Endothelial cell of umbilical vein (primary cell): ENCODE measurements around the gene TWIST1. TPM values are rescaled to one million over a fixed set of nuclear protein-coding genes. Genes with fewer than 3 reads are reported as not detected.

ENCODE experiments used
- BruUV-seq: library from RNA; stranded (reverse); fragments of 400-500 nt; replicated peaks from 2 replicates; lab custom pipeline; 2021; lab: Mats Ljungman, UMichigan
- CTCF ChIA-PET: fragments of 300-600, 350-600 bp; sonication (Branson Sonifier 250); formaldehyde crosslinking; loops from one replicate; lab custom pipeline; 2021; ENCODE audit warnings: antibody characterized with exemption, inconsistent platforms; lab: Charles Lee
- POLR2A ChIA-PET: fragments of 300-600, 350-600 bp; sonication (Branson Sonifier 250); formaldehyde crosslinking; loops from one replicate; lab custom pipeline; 2021; ENCODE audit warnings: antibody characterized with exemption, inconsistent platforms; lab: Charles Lee
- DNase-seq: peaks from one replicate; pipeline ENCODE4 v3.0.0-alpha.2; 2011; ENCODE audit warnings: low read depth, low spot score
- FAIRE-seq: peaks from 2 replicates; lab custom pipeline; 2011; peaks lifted over from hg19 to GRCh38; lab: Jason Lieb, UNC
- H2AFZ ChIP-seq: 2 replicates; pipeline ENCODE4 v1.6.0; 2012; ENCODE audit warnings: low read depth, low read length, control low read depth, inconsistent platforms
- H3K27ac ChIP-seq: 2 replicates; pipeline ENCODE4 v1.5.1; 2011; ENCODE audit warnings: low read depth, mild to moderate bottlenecking, control low read depth, low read length, moderate library complexity; ENCODE audit not compliant: insufficient read depth
- H3K27me3 ChIP-seq, 2 experiments: 2 replicates each; pipeline versions ENCODE4 v1.6.0 to v1.6.1; 2011; ENCODE audit warnings: low read length in 2 of 2, mixed read lengths in 1 of 2; ENCODE audit not compliant: control insufficient read depth in 2 of 2, insufficient read depth in 2 of 2
- H3K36me3 ChIP-seq, 2 experiments: 2 replicates in 1 of 2; 3 replicates in 1 of 2; pipeline ENCODE4 v1.5.1; 2011; ENCODE audit warnings: low read length in 2 of 2, mild to moderate bottlenecking in 1 of 2, moderate library complexity in 1 of 2; ENCODE audit not compliant: control insufficient read depth in 2 of 2, insufficient read depth in 2 of 2; ENCODE audit errors: extremely low read depth in 1 of 2
- H3K4me1 ChIP-seq: 3 replicates; pipeline ENCODE4 v1.5.1; 2011; ENCODE audit warnings: mild to moderate bottlenecking, low read length; ENCODE audit not compliant: control insufficient read depth, insufficient read depth; ENCODE audit errors: extremely low read depth
- H3K4me2 ChIP-seq: 2 replicates; pipeline ENCODE4 v1.6.1; 2011; ENCODE audit warnings: low read length, control low read depth, mixed read lengths; ENCODE audit not compliant: insufficient read depth
- H3K4me3 ChIP-seq, 3 experiments: fragments of 200-600 bp in 1 of 3; sonication (generic), shearing (Covaris generic) in 1 of 3; replicated peaks in 1 of 3; 2 replicates each; pipeline ENCODE4 v1.5.1; 2011 to 2016; ENCODE audit warnings: control low read depth in 3 of 3, low read length in 3 of 3, mild to moderate bottlenecking in 2 of 3, inconsistent platforms in 1 of 3, low read depth in 1 of 3, moderate library complexity in 1 of 3; ENCODE audit not compliant: insufficient read depth in 1 of 3
- H3K79me2 ChIP-seq: 2 replicates; pipeline ENCODE4 v1.6.0; 2012; ENCODE audit warnings: low read length, inconsistent platforms; ENCODE audit not compliant: control insufficient read depth, insufficient read depth
- H3K9ac ChIP-seq: replicated peaks from 2 replicates; pipeline ENCODE3; 2011; ENCODE audit warnings: low read length, control low read depth; ENCODE audit not compliant: insufficient read depth; ENCODE audit errors: extremely low read depth
- H3K9me1 ChIP-seq: replicated peaks from 3 replicates; pipeline ENCODE4 v1.6.0; 2011; ENCODE audit warnings: mild to moderate bottlenecking, low read length; ENCODE audit not compliant: control insufficient read depth, insufficient read depth; ENCODE audit errors: extremely low read depth
- H3K9me3 ChIP-seq: replicated peaks from 2 replicates; pipeline ENCODE4 v1.5.1; 2012; ENCODE audit warnings: low read length, inconsistent platforms; ENCODE audit not compliant: control insufficient read depth, insufficient read depth
- H4K20me1 ChIP-seq: replicated peaks from 2 replicates; pipeline ENCODE3; 2011; ENCODE audit warnings: mild to moderate bottlenecking, low read length; ENCODE audit not compliant: control insufficient read depth, insufficient read depth; ENCODE audit errors: extremely low read depth
- CTCF ChIP-seq, 2 donors: IDR thresholded peaks; 1 replicate in 1 of 2; 2 replicates in 1 of 2; pipeline ENCODE4 v1.5.1; 2011; ENCODE audit warnings: low read length in 2 of 2, mild to moderate bottlenecking in 2 of 2, moderate library complexity in 2 of 2, control low read depth in 1 of 2, inconsistent platforms in 1 of 2, low read depth in 1 of 2; ENCODE audit not compliant: insufficient read depth in 1 of 2; ENCODE audit errors: extremely low read depth in 1 of 2
- EZH2 ChIP-seq: IDR thresholded peaks from 2 replicates; pipeline ENCODE4 v1.6.1; 2012; ENCODE audit warnings: borderline replicate concordance, low read depth, mild to moderate bottlenecking, moderate library complexity, low read length, inconsistent platforms; ENCODE audit not compliant: severe bottlenecking
- FOS ChIP-seq: IDR thresholded peaks from 2 replicates; pipeline ENCODE4 v1.6.1; 2011; ENCODE audit warnings: mild to moderate bottlenecking, low read length, moderate library complexity, borderline replicate concordance; ENCODE audit not compliant: insufficient read depth
- GATA2 ChIP-seq: IDR thresholded peaks from 2 replicates; pipeline ENCODE4 v1.7.0; 2011; ENCODE audit warnings: low read depth, mild to moderate bottlenecking, moderate library complexity, mixed read lengths, low read length; ENCODE audit not compliant: insufficient read length, insufficient read depth
- JUN ChIP-seq: IDR thresholded peaks from 2 replicates; pipeline ENCODE4 v1.6.1; 2011; ENCODE audit warnings: borderline replicate concordance, low read depth; ENCODE audit not compliant: insufficient read length, insufficient read depth
- MAX ChIP-seq: IDR thresholded peaks from 2 replicates; pipeline ENCODE4 v1.6.1; 2011; ENCODE audit not compliant: insufficient read depth, insufficient read length
- MYC ChIP-seq: IDR thresholded peaks from one replicate; pipeline ENCODE4 v1.6.1; 2011; ENCODE audit warnings: mild to moderate bottlenecking, low read depth, low read length
- POLR2A ChIP-seq: IDR thresholded peaks from 2 replicates; pipeline ENCODE4 v1.6.1; 2012; ENCODE audit warnings: low read depth, mild to moderate bottlenecking, control low read depth, low read length
- POLR2AphosphoS5 ChIP-seq: IDR thresholded peaks from 2 replicates; pipeline ENCODE4 v1.6.1; 2012; ENCODE audit warnings: low read depth, mild to moderate bottlenecking, control low read depth, low read length, moderate library complexity; ENCODE audit not compliant: insufficient read depth
- dilution Hi-C: fragments of 300-500 bp; cut with MboI; formaldehyde crosslinking; loops from one replicate; pipeline ENCODE4 v1.15.0; 2019; ENCODE audit warnings: low sequenced_read_pairs; ENCODE audit not compliant: extremely low pct_ligation_motif_present
- intact Hi-C: fragments of 100-400 bp; cut with micrococcal nuclease; formaldehyde crosslinking; loops from one replicate; pipeline ENCODE4 v1.10.0; 2022
- polyA plus RNA-seq, 4 experiments: library from polyadenylated mRNA; depleted of rRNA in 3 of 4; stranded (reverse) in 3 of 4; unstranded in 1 of 4; fragments of >200 nt; gene quantifications; 2 replicates each; pipeline versions ENCODE4 v1.2.1 to v1.2.3, GENCODE V29; 2011 to 2012; ENCODE audit warnings: missing spikeins in 1 of 4
- total RNA-seq: library from RNA; stranded (reverse); gene quantifications from 2 replicates; pipeline ENCODE4 v1.2.3, GENCODE V29; 2021

The TWIST1 gene
- total and polyA plus RNA-seq, 2 donors (not counting 3 experiments of a cell fraction or from before 2014, with no cell fraction given) = not detected

- DNase-seq = no peak
- Histone ChIP-seq H3K79me2 (no peaks in the 10 kb centered on the region), H3K9me1 (no peaks in the 10 kb centered on the region), H3K4me1 (no peaks in the 10 kb centered on the region), H3K27ac (no peak overlapping the region), H3K9ac (no peak overlapping the region), H3K27me3 (peaks cover 3 to 10% of the 10 kb centered on the region in 2 experiments), H2AFZ (no peak overlapping the region), H3K9me3 (no peaks in the 10 kb centered on the region), H4K20me1 (no peaks in the 10 kb centered on the region), H3K4me2 (no peak overlapping the region), H3K36me3 (no peaks in the 10 kb centered on the region), H3K4me3 (no peak overlapping the region)
- POLR2A ChIA-PET = no interaction called here
- no TSS peak for BruUV-seq
- CTCF ChIA-PET = no interaction called here
- intact Hi-C loops (no loop called here), dilution Hi-C loops (no loop called here)
- TF ChIP-seq EZH2 = no peak
- TF ChIP-seq JUN = no peak
- no peak for TF ChIP-seq POLR2A
- TF ChIP-seq MYC = no peak
- no peak for TF ChIP-seq CTCF (IDR thresholded peaks at IDR 0.05; ENCODE audit: extremely low read depth in 1 of 2, insufficient read depth in 1 of 2, low read depth in 1 of 2, low read length in 2 of 2)
- no peak for TF ChIP-seq FOS
- TF ChIP-seq GATA2 = no peak
- TF ChIP-seq MAX = no peak
- no peak for TF ChIP-seq POLR2AphosphoS5
- no peak for FAIRE-seq
Observed at GRCh38 chr7:19089378-19089777, 28.1 kb downstream of the TWIST1 start.
